Stimulated activated CD8-positive, alpha-beta memory T cell treated with anti-CD3 and anti-CD28 coated beads, Interleukin-4, amount 100 ng/mL, for 48 hours (primary cell): ENCODE results near the gene ZNF468.
"Not testable (repeated sequence)": the region's sequence is repeated elsewhere in the genome, so short reads cannot be mapped to it uniquely, and the experiment has no call there.

Experiments
- DNase-seq: peaks from one replicate; pipeline ENCODE4 v3.0.0-alpha.2; 2020

Gene ZNF468

DNA sequence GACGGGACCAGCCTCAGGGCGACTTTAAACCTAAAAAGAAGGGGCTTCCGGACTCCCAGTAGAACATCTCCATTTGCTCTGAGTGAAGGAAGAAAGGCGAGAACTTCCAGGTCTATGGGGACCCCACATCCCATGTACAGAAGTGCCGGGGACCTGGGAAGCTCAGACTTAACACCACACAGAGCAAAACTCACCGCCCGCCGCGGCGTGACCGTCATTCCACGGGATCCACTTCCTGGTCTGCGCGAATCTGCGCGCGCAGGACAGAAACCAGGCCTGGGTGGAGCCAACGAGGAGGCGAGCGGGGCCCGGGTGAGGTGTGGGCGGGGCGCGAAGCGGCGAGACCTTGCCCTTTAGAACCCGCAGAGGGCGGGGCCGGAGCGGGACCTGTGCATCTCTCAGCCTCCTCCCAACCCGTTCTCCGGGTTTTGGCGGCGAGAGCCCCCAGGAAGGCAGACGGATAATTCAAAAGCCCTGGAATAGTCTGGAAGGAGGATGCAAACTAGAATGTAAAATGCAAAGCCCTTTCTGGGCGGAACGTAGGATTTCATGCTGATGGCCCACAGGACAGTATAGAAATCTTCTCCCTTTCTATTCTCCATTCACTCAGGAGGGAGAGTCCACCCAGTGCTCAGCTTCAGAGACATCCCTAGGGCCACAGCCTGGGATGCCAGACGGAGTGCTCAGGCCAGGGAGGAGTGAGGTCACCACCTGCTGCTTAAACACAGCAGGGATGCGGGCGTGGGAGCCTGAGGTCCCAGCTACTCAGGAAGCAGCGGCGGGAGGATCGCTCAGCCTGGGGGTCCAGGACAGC is at the start of gene ZNF468:
TSS of gene ZNF468 (minus strand) at position 242 of the 814 bp plus-strand sequence. CDS start 3,347 bp downstream, outside the sequence.
- DNase-seq = peak; percentile 76

GRCh38 chr19:52904052-52904780 is 46.8 kb upstream of the ZNF468 start:
- not testable (repeated sequence) for DNase-seq

DNA sequence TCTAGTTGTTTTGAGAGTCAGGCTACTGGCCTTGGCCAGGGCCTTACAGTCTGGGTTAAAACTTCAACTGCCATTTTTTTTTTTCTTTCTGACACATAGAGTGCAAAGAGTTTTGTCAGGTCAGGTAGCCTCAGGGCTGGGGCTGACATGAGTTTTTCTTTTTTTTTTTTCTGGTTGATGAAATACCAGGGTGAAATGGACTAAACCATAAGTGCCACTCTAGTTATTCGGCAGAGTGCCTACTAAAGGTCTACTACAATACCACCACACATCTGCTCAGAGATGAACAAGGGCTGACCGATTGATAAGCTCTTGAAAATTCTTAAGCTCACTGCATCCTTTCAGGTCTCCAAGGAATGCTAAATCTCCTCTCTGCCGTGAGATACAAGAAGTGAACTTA is 44.4 kb upstream of the ZNF468 start:
- no peak for DNase-seq

- DNase-seq = not testable (repeated sequence)
Measured at GRCh38 chr19:52898596-52898995, 41.2 kb upstream of the ZNF468 start.

DNA sequence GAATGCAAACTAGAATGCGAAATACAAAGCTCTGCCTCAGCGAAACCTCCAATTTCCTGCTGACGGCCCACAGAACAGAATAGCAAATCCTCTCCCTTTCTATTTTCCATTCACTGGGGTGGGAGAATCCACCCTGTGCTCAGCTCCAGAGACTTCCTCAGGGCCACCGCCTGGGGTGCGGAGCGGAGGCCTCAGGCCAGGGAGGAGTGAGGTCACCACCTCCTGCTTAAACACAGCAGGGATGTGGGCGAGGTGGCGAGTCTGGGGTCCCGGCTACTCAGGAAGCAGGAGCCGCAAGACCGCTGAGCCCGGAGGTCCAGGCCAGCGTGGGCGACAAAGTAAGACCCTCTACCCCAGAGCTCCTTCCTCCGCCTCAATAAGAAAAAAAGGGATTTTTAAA is 40.7 kb upstream of the ZNF468 start:
- no peak for DNase-seq

DNA sequence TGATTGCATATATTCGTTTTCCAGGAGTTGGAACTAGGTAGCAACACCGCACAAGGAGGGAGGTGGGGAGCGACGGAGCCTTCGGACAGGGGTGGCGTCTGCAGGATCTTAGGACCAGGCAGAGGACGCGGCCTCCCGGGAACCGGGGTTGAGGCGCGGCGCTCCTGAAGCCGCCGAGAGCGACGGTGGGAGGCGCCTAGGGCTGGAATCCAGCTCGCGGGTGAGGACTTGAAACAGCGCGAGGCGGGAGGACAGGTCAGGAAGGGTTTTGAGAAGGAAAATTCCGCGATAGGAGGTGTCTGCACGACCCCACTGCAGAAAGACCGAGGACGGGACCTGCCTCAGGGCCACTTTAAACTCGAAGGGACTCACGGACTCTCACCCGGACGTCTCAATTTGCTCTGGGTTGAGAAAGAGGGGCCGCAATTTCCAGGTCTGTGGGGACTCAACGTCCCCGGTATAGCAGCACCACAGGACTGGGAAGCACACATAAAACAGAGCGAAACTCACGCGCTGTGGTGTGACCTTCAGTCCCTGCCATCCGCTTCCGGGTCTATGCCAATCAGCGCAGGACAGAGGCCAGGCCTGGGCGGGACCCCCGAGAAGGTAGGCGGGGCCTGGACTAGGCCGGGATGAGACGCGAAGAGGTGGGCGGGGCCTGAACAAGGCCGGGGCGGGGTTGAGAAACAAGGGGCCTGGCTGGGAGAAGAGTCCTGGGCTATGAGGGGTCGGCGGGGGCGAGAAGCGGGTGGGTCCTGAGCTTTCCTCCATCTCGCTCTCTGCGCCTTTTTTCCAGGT is 39.9 kb upstream of the ZNF468 start, which contains the start of gene ZNF320:
TSS of gene ZNF320 (minus strand) at position 498 of the 798 bp plus-strand sequence. CDS start 7,380 bp downstream, outside the sequence.
- peak; percentile 92 for DNase-seq

- peak; percentile 23 for DNase-seq
Measured at GRCh38 chr19:52896431-52897137, 39.2 kb upstream of the ZNF468 start.

GRCh38 chr19:52891336-52891735 is 33.9 kb upstream of the ZNF468 start:
- no peak for DNase-seq

GRCh38 chr19:52889931-52890330 is 32.5 kb upstream of the ZNF468 start:
- DNase-seq = no peak

- DNase-seq = no peak
Measured at GRCh38 chr19:52889076-52889475, 31.7 kb upstream of the ZNF468 start.

DNA sequence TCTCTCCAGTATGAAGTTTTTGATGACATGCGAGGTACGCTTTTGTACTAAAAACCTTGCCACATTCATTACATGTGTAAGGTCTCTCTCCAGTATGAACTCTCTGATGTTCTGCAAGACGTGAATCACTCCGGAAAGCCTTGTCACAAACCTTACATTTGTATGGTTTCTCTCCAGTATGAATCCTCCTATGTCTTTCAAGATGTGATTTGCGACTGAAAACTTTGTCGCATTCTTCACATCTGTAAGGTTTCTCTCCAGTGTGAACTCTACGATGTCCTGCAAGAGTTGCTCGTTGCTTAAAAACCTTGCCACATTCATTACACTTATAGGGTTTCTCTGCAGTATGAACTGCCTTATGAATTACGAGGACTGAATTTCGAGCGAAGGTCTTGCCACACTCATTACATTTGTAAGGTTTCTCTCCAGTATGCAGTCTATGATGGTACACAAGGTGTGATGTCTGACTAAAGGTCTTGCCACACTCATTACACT is 23.5 kb upstream of the ZNF468 start:
- DNase-seq = no peak

DNA sequence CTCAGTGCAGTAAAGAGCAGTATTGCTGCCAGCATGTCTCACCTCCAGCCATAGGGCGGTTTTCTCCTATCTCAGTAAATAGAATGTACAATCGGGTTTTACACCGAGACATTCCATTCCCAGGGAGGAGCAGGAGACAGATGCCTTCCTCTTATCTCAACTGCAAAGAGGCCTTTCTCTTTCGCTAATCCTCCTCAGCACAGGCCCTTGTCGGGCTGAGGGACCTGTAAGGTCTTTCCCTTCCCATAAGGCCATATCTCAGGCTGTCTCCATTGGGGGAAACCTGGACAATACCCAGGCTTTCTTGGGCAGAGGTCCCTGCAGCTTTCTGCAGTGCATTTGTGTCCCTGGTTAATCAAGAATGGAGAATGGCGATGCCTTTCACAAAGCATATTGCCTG is 15.6 kb upstream of the ZNF468 start:
- not testable (repeated sequence) for DNase-seq

- no peak for DNase-seq
Measured at GRCh38 chr19:52871466-52871865, 14.0 kb upstream of the ZNF468 start.

- DNase-seq = not testable (repeated sequence)
Measured at GRCh38 chr19:52868031-52868430, 10.6 kb upstream of the ZNF468 start.

- DNase-seq = not testable (repeated sequence)
Measured at GRCh38 chr19:52856540-52857377, 660 bp downstream of the ZNF468 start.

DNA sequence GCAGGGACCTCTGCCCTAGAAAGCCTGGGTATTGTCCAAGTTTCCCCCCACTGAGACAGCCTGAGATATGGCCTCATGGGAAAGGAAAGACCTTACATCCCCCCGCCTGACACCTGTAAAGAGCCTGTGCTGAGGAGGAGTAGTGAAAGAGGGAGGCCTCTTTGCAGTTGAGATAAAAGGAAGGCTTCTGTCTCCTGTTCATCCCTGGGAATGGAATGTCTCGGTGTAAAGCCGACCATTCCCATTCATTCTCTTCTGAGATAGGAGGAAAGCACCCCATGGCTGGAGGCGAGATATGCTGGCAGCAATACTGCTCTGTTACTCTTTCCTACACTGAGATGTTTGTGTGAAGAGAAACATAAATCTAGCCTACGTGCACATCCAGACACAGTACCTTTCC is 10.1 kb downstream of the ZNF468 start:
- not testable (repeated sequence) for DNase-seq

DNA sequence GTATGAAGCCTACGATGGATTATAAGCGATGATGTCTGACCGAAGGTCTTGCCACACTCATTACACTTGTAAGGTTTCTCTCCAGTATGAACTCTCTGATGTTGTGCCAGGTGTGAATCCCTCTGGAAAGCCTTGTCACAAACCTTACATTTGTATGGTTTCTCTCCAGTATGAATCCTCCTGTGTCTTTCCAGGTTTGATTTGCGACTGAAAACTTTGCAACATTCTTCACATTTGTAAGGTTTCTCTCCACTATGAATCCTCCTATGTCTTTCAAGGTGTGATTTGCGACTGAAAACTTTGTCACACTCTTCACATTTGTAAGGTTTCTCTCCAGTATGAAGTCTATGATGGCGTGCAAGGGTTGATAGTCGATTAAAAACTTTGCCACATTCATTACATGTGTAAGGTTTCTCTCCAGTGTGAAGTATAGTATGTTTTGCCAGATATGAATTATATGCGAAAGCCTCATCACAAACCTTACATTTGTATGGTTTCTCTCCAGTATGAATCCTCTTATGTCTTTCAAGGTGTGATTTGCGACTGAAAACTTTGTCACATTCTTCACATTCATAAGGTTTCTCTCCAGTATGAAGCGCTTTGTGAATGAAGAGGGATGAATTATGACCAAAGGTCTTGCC is 16.5 kb downstream of the ZNF468 start:
- not testable (repeated sequence) for DNase-seq

- DNase-seq = not testable (repeated sequence)
Measured at GRCh38 chr19:52834289-52834688, 23.1 kb downstream of the ZNF468 start.

DNA sequence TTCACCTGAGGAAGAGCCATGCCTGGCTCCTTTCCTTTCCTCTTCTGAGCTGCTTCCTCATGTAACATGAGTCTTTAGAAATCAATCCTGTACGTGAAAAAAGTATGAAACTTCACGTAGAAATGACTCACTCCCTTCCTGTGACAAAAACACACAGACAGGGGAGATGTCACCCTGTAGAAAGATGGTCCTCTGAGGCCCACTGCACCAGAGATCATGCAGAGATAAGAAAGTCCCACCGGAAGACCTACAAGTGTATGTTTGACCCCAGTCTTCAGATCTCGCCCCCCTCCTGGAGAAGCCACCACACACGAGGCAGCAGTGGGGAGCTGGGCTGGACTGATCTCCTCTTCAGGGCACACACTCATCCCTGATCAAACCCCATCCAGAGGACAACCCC is 23.9 kb downstream of the ZNF468 start:
- DNase-seq = not testable (repeated sequence)

DNA sequence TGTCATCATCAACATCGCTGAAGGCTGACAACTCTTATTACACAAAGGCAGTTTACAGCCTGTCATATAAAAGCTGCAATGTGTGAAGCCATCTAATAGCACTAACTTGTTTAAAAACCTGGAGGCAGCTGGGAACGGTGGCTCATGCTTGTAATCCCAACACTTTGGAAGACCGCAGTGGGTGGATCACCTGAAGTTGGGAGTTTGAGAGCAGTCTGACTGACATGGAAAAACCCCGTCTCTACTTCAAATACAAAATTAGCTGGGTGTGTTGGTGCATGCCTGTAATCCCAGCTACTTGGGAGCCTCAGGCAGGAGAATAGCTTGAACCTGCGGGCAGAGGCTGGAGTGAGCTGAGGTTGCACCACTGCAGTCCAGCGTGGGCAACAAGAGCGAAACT is 27.6 kb downstream of the ZNF468 start:
- not testable (repeated sequence) for DNase-seq

- no peak for DNase-seq
Measured at GRCh38 chr19:52825765-52826164, 31.7 kb downstream of the ZNF468 start.
